ENCODE results near the gene ING3.

ING3 gene

DNA sequence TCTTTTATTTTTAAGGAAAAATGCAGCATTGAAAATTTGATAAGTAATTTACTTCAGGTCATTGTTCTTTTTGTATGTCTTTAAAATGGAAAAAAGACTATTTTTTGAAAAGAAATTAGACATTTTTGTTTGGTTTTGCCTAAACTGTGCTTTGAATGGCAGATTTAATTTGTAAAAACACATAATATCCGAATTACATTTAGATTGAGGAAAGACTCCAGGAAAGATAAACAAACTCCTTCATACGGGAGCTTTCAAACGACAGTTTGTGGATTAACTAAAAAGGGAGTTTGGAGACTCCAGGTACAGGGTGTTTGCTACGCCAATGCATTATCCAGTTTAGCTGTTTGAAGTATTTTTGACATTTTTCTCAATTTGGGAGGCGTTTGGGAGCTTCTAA is 74.0 kb downstream of the ING3 start:
- DNase-seq (ENCODE audit: low read depth in 3 of 3, low spot score in 1 of 3), result no peak

DNA sequence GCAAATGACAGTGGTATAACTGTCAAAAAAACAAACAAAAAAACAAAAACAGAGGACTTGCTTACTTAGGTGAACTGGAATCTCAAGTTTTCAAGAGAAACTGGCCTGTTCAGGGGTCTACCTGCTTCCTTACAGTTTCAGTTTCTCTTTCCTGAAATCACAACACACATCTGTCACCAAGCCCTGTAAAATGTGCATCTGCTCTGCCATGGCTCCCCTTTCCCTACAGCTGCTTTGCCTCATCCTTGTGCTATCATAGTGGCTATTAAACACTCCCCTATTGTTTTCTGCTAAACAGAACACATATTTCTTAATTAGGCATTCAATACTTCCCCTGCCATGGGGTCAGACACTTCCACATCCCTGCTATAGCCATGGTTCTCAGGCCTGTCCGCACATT is 75.6 kb downstream of the ING3 start:
- DNase-seq (ENCODE audit: low read depth in 3 of 3, low spot score in 1 of 3), result no peak

DNA sequence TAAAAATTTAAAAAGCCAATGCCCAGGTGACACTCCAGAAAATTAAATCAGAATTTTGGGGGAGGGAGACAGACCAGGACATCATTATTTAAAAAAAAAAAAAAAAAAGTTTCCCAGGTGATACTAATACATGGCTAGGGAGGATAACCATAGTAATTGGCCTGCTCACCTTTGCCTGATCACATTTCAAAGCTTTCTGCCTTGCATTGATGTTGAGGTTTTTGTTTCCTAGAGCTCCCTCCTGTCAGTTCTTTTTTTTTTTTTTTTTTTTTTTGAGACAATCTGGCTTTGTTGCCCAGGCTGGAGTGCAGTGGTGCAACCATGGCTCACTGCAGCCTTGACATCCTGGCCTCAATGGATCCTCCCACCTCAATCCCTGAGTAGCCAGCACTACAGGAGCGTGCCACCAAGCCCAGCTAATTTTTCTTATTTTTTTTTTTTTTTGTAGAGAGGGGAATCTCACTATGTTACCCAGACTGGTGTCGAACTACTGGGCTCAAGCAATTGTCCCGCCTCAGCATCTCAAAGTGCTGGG is 76.1 kb downstream of the ING3 start:
- DNase-seq (ENCODE audit: low read depth in 3 of 3, low spot score in 1 of 3), result no peak
